C4-2B (cell line): ENCODE data around the gene ADGRE1.

Source experiments
- H3K27ac ChIP-seq: fragments of 450-650 bp; 2 replicates; pipeline ENCODE4 v1.5.1; 2017
- CTCF ChIP-seq: fragments of 450-650 bp; conservative IDR thresholded peaks from 2 replicates; pipeline ENCODE4 v1.5.1; 2017; ENCODE audit warnings: mild to moderate bottlenecking
- ZFX ChIP-seq: fragments of 450-650 bp; IDR thresholded peaks from 2 replicates; pipeline ENCODE4 v1.6.1; 2017

ADGRE1 gene

DNA sequence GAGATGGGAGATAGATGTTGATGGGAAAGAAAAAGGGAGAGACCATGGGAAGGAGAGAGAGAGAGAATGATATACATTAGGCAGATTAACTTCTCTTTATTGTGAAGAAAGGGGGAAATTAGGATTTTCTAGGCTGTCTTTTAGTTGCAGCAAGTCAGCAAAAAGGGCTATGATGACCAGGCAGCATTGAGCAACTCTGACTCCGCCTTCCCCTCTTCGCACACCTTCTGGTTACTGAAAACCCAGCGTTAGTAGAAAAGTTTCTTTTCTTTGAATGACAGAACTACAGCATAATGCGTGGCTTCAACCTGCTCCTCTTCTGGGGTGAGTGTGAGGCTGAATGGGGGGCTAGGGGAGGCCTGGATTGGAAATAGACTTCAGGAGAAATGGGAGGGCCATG is at the start of gene ADGRE1:
Gene ADGRE1, plus strand, starts transcription at position 264 of the 400 bp plus-strand sequence. Its CDS starts 30 bp downstream, at position 294.
- TF ChIP-seq ZFX (no peak), CTCF (no peak)
- no peak within 1 kb of the TSS for H3K27ac ChIP-seq

- H3K27ac ChIP-seq: no peak overlapping the region
- TF ChIP-seq ZFX: no peak
- TF ChIP-seq CTCF: no peak
Observed at GRCh38 chr19:6838062-6838655, 49.2 kb upstream of the ADGRE1 start.

- no peak for TF ChIP-seq ZFX
Observed at GRCh38 chr19:6842871-6843607, 44.3 kb upstream of the ADGRE1 start.

DNA sequence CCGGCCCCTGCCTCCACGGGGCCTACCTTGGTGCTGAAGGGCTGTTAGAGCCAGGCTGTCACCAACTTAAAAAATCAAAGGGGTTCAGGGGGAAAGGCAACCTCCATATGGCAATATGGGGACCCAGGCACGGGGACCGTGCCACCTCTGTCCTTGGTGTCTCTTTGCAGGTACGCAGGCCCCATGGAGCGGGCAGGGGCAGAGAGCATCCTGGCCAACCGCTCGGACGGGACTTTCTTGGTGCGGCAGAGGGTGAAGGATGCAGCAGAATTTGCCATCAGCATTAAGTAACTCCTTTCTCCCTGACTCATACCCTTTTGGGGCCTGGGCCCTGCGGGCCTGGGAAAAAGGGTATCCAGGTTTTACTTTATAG is 39.6 kb upstream of the ADGRE1 start:
- TF ChIP-seq ZFX (no peak), CTCF (no peak)
- H3K27ac ChIP-seq: no peak overlapping the region

More at GRCh38 chr19:6842871-6843607, 44.3 kb upstream of the ADGRE1 start:
- no peak overlapping the region for H3K27ac ChIP-seq

DNA sequence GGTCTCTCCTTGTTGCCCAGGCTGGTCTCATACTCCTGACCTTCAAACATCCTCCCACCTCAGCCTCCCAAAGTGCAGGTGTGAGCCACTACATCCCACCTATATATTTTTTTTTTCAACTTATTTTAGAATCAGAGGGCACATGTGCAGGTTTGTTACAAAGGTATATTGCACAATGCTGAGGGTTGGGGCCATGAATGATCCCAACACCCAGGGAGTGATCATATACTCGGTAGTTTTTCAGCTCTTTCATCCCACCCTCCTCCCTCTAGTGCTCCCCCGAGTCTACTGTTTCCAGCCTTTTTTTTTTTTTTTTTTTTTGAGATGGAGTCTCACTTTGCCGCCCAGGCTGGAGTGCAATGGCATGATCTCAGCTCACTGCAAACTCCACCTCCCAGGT is 38.4 kb upstream of the ADGRE1 start:
- TF ChIP-seq ZFX: no peak
- no peak for TF ChIP-seq CTCF
- H3K27ac ChIP-seq: no peak overlapping the region

GRCh38 chr19:6849876-6850275 is 37.5 kb upstream of the ADGRE1 start:
- H3K27ac ChIP-seq: no peak overlapping the region
- no peak for TF ChIP-seq CTCF
- no peak for TF ChIP-seq ZFX

GRCh38 chr19:6851359-6851758 is 36.0 kb upstream of the ADGRE1 start:
- TF ChIP-seq ZFX: no peak
- TF ChIP-seq CTCF: no peak
- no peak overlapping the region for H3K27ac ChIP-seq

DNA sequence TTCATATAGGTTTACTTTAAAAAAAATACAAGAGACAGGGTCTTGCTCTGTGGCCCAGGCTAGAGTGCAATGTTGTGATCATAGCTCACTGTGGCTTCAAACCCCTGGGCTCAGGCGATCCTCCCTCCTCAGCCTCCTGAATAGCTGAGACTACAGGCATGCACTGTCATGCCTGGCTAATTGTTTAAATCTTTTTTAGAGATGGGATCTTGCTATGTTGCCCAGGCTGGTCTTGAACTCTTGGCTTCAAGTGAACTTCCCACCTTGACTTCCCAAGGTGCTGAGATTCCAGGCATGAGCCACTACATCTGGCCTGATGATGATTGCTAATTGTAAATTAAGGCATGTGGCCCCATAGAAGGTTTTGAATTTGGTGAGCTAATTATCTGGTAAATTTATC is 35.4 kb upstream of the ADGRE1 start:
- TF ChIP-seq CTCF: no peak
- TF ChIP-seq ZFX: no peak
- H3K27ac ChIP-seq: no peak overlapping the region
